Endothelial cell (in vitro differentiated cells): ENCODE data around the gene DIPK1C. TPM values are rescaled to one million over a fixed set of nuclear protein-coding genes. Genes with fewer than 3 reads are reported as not detected.

Experiments used
- DNase-seq: peaks from one replicate; pipeline ENCODE4 v3.0.0; 2021; ENCODE audit warnings: low spot score
- H3K27ac Mint-ChIP-seq: one replicate; pipeline ENCODE4 v1.8.0; 2021; ENCODE audit warnings: mixed read lengths, inconsistent platforms; ENCODE audit not compliant: unreplicated experiment
- H3K27me3 Mint-ChIP-seq: one replicate; pipeline ENCODE4 v1.8.0; 2021; ENCODE audit warnings: mild to moderate bottlenecking, moderate library complexity, mixed read lengths, inconsistent platforms; ENCODE audit not compliant: unreplicated experiment
- H3K36me3 Mint-ChIP-seq: one replicate; pipeline ENCODE4 v1.8.0; 2021; ENCODE audit warnings: mild to moderate bottlenecking, low read depth, mixed read lengths, inconsistent platforms; ENCODE audit not compliant: unreplicated experiment
- H3K4me1 Mint-ChIP-seq: one replicate; pipeline ENCODE4 v1.8.0; 2021; ENCODE audit warnings: mild to moderate bottlenecking, mixed read lengths, inconsistent platforms; ENCODE audit not compliant: unreplicated experiment
- H3K4me3 Mint-ChIP-seq: one replicate; pipeline ENCODE4 v1.8.0; 2021; ENCODE audit warnings: mild to moderate bottlenecking, mixed read lengths, inconsistent platforms; ENCODE audit not compliant: unreplicated experiment
- H3K9me3 Mint-ChIP-seq: one replicate; pipeline ENCODE4 v1.8.0; 2021; ENCODE audit warnings: mixed read lengths, inconsistent platforms; ENCODE audit not compliant: unreplicated experiment
- CTCF ChIP-seq: fragments of 200-600 bp; sonication (generic); IDR thresholded peaks from one replicate; pipeline ENCODE4 v1.5.0; 2021; ENCODE audit warnings: antibody characterized with exemption; ENCODE audit not compliant: unreplicated experiment
- total RNA-seq: library from RNA; stranded (reverse); fragmentation: NEBNext Ultra II Directional; extraction: Animal tissue kit (Norgen Biotek cat#: 25700); gene quantifications from one replicate; pipeline ENCODE4 v1.2.1, GENCODE V29; 2021; ENCODE audit not compliant: unreplicated experiment

The DIPK1C gene
- total RNA-seq, 1 donor from 2014 or later = 0.21 TPM

- Mint-ChIP-seq H3K36me3 (no peaks in the 10 kb centered on the region), H3K27me3 (no peaks in the 10 kb centered on the region), H3K4me1 (peaks cover 5% of the 10 kb centered on the region), H3K27ac (no peak overlapping the region), H3K9me3 (no peaks in the 10 kb centered on the region), H3K4me3 (no peak overlapping the region)
- no peak for DNase-seq
- TF ChIP-seq CTCF = no peak
Measured at GRCh38 chr18:74440808-74441427, 16.2 kb downstream of the DIPK1C start.

- Mint-ChIP-seq H3K27ac (no peak overlapping the region), H3K4me3 (no peak overlapping the region), H3K4me1 (peaks cover 8% of the 10 kb centered on the region), H3K36me3 (no peaks in the 10 kb centered on the region), H3K9me3 (no peaks in the 10 kb centered on the region), H3K27me3 (peaks cover 1% of the 10 kb centered on the region)
- TF ChIP-seq CTCF = no peak
- DNase-seq = no peak
Measured at GRCh38 chr18:74438091-74438490, 19.0 kb downstream of the DIPK1C start.

GRCh38 chr18:74436158-74436769 lies 20.8 kb downstream of the DIPK1C start:
- Mint-ChIP-seq H3K4me3 (no peak overlapping the region), H3K4me1 (peaks cover 8% of the 10 kb centered on the region), H3K9me3 (no peaks in the 10 kb centered on the region), H3K27me3 (peaks cover 1% of the 10 kb centered on the region), H3K36me3 (no peaks in the 10 kb centered on the region), H3K27ac (no peak overlapping the region)
- TF ChIP-seq CTCF = no peak
- DNase-seq = no peak

GRCh38 chr18:74435740-74436139 lies 21.4 kb downstream of the DIPK1C start:
- no peaks in the 10 kb centered on the region for H3K36me3 Mint-ChIP-seq
- H3K4me1 Mint-ChIP-seq = peaks cover 8% of the 10 kb centered on the region
- H3K9me3 Mint-ChIP-seq = no peaks in the 10 kb centered on the region
- H3K27ac Mint-ChIP-seq = no peak overlapping the region
- DNase-seq = no peak
- peaks cover 1% of the 10 kb centered on the region for H3K27me3 Mint-ChIP-seq
- no peak for TF ChIP-seq CTCF
- H3K4me3 Mint-ChIP-seq = no peak overlapping the region

- TF ChIP-seq CTCF = no peak
- Mint-ChIP-seq H3K4me1 (peaks cover 8% of the 10 kb centered on the region), H3K27me3 (peaks cover 4% of the 10 kb centered on the region), H3K4me3 (no peak overlapping the region), H3K36me3 (no peaks in the 10 kb centered on the region), H3K27ac (no peak overlapping the region), H3K9me3 (no peaks in the 10 kb centered on the region)
- no peak for DNase-seq
Measured at GRCh38 chr18:74434466-74434865, 22.6 kb downstream of the DIPK1C start.
